Measurements from ENCODE around the gene DET1.

DET1 gene

DNA sequence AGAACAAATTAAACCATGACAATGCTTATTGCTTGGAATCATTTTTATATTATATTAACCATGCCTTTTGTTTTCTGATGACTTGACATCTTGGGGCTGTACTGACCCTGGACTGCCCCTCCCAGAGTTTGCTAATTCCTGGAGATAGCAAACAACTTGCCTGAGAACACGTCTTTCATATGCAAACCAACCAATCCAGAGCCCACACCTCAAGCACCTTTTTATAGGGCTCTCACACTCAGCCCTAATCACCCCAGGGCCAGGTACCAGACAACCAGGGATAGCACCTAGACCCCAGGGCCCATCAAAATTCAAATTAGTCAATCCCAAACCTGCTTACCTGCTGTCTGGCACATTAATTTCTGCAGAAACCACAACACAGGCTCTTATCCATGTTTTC is 42.0 kb downstream of the DET1 start:
- Histone ChIP-seq H3K9me3 (ENCODE audit: insufficient read depth, low read depth, low read length) (no peaks in the 10 kb centered on the region), H3K9ac (ENCODE audit: low read depth, low read length, poor library complexity, severe bottlenecking) (no peak overlapping the region), H4K20me1 (ENCODE audit: insufficient read depth, low read length, poor library complexity, severe bottlenecking) (no peaks in the 10 kb centered on the region), H3K36me3 (ENCODE audit: insufficient read depth, low read length) (no peaks in the 10 kb centered on the region), H3K4me3 (ENCODE audit: low read length, poor library complexity, severe bottlenecking) (no peak overlapping the region), H3K4me1 (ENCODE audit: insufficient read depth, low read length, poor library complexity, severe bottlenecking) (no peaks in the 10 kb centered on the region), H3K79me2 (ENCODE audit: insufficient read depth, low read length) (no peaks in the 10 kb centered on the region), H3F3A (ENCODE audit: low read depth) (no peaks in the 10 kb centered on the region), H2AFZ (ENCODE audit: low read length) (no peak overlapping the region), H3K9me2 (replicated peaks; ENCODE audit: low read depth, low read length) (no peaks in the 10 kb centered on the region), H3K4me2 (ENCODE audit: low read depth, low read length, poor library complexity, severe bottlenecking) (no peak overlapping the region), H3K27me3 (ENCODE audit: insufficient read depth, low read length, poor library complexity, severe bottlenecking) (no peaks in the 10 kb centered on the region)
- no peak for TF ChIP-seq EZH2phosphoT487 (IDR thresholded peaks at IDR 0.05; ENCODE audit: borderline replicate concordance)
- TF ChIP-seq, protein P1, sequence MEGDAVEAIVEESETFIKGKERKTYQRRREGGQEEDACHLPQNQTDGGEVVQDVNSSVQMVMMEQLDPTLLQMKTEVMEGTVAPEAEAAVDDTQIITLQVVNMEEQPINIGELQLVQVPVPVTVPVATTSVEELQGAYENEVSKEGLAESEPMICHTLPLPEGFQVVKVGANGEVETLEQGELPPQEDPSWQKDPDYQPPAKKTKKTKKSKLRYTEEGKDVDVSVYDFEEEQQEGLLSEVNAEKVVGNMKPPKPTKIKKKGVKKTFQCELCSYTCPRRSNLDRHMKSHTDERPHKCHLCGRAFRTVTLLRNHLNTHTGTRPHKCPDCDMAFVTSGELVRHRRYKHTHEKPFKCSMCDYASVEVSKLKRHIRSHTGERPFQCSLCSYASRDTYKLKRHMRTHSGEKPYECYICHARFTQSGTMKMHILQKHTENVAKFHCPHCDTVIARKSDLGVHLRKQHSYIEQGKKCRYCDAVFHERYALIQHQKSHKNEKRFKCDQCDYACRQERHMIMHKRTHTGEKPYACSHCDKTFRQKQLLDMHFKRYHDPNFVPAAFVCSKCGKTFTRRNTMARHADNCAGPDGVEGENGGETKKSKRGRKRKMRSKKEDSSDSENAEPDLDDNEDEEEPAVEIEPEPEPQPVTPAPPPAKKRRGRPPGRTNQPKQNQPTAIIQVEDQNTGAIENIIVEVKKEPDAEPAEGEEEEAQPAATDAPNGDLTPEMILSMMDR (conservative IDR thresholded peaks at IDR 0.05; ENCODE audit: low read length) = no peak

GRCh38 chr15:88498996-88499395 is 47.5 kb downstream of the DET1 start:
- Histone ChIP-seq H3K9me3 (ENCODE audit: insufficient read depth, low read depth, low read length) (no peaks in the 10 kb centered on the region), H3K4me3 (ENCODE audit: low read length, poor library complexity, severe bottlenecking) (no peak overlapping the region), H2AFZ (ENCODE audit: low read length) (no peak overlapping the region), H3F3A (ENCODE audit: low read depth) (no peaks in the 10 kb centered on the region), H3K4me1 (ENCODE audit: insufficient read depth, low read length, poor library complexity, severe bottlenecking) (no peaks in the 10 kb centered on the region), H3K9me2 (replicated peaks; ENCODE audit: low read depth, low read length) (no peaks in the 10 kb centered on the region), H3K36me3 (ENCODE audit: insufficient read depth, low read length) (no peaks in the 10 kb centered on the region), H3K27me3 (ENCODE audit: insufficient read depth, low read length, poor library complexity, severe bottlenecking) (no peaks in the 10 kb centered on the region), H3K9ac (ENCODE audit: low read depth, low read length, poor library complexity, severe bottlenecking) (no peak overlapping the region), H4K20me1 (ENCODE audit: insufficient read depth, low read length, poor library complexity, severe bottlenecking) (no peaks in the 10 kb centered on the region), H3K4me2 (ENCODE audit: low read depth, low read length, poor library complexity, severe bottlenecking) (no peak overlapping the region), H3K79me2 (ENCODE audit: insufficient read depth, low read length) (no peaks in the 10 kb centered on the region)
- TF ChIP-seq, protein P1 (conservative IDR thresholded peaks at IDR 0.05; ENCODE audit: low read length) = no peak
- no peak for TF ChIP-seq EZH2phosphoT487 (IDR thresholded peaks at IDR 0.05; ENCODE audit: borderline replicate concordance)

- TF ChIP-seq, protein P1 (conservative IDR thresholded peaks at IDR 0.05; ENCODE audit: low read length) = no peak
- no peak for TF ChIP-seq EZH2phosphoT487 (IDR thresholded peaks at IDR 0.05; ENCODE audit: borderline replicate concordance)
- H3K79me2 ChIP-seq (ENCODE audit: insufficient read depth, low read length) = no peaks in the 10 kb centered on the region
- H3K9ac ChIP-seq (ENCODE audit: low read depth, low read length, poor library complexity, severe bottlenecking) = no peak overlapping the region
- no peaks in the 10 kb centered on the region for H4K20me1 ChIP-seq (ENCODE audit: insufficient read depth, low read length, poor library complexity, severe bottlenecking)
- H3K4me2 ChIP-seq (ENCODE audit: low read depth, low read length, poor library complexity, severe bottlenecking) = no peak overlapping the region
- no peak overlapping the region for H2AFZ ChIP-seq (ENCODE audit: low read length)
- no peaks in the 10 kb centered on the region for H3K27me3 ChIP-seq (ENCODE audit: insufficient read depth, low read length, poor library complexity, severe bottlenecking)
- H3K36me3 ChIP-seq (ENCODE audit: insufficient read depth, low read length) = no peaks in the 10 kb centered on the region
- H3K9me2 ChIP-seq (replicated peaks; ENCODE audit: low read depth, low read length) = no peaks in the 10 kb centered on the region
- H3K9me3 ChIP-seq (ENCODE audit: insufficient read depth, low read depth, low read length) = no peaks in the 10 kb centered on the region
- H3K4me1 ChIP-seq (ENCODE audit: insufficient read depth, low read length, poor library complexity, severe bottlenecking) = no peaks in the 10 kb centered on the region
- no peak overlapping the region for H3K4me3 ChIP-seq (ENCODE audit: low read length, poor library complexity, severe bottlenecking)
- no peaks in the 10 kb centered on the region for H3F3A ChIP-seq (ENCODE audit: low read depth)
These were observed 49.2 kb downstream of the DET1 start for GRCh38 chr15:88497109-88497765.
